OCI-LY7 (cell line): ENCODE measurements around the gene GMPS.

Experiments used
- CTCF ChIP-seq: fragments of 200-600 bp; sonication (generic); conservative IDR thresholded peaks from 2 replicates; pipeline ENCODE4 v1.5.1; 2014; ENCODE audit warnings: mild to moderate bottlenecking, antibody characterized with exemption, low read length, moderate library complexity, mixed read lengths
- EZH2phosphoT487 ChIP-seq: fragments of 200-600 bp; sonication (generic); IDR thresholded peaks from 2 replicates; pipeline ENCODE4 v1.6.1; 2018; ENCODE audit warnings: low read depth, borderline replicate concordance, mild to moderate bottlenecking, mixed run types, antibody characterized with exemption, low read length, moderate library complexity, mixed read lengths

- TF ChIP-seq CTCF (no peak), EZH2phosphoT487 (no peak)
Observed at GRCh38 chr3:155869691-155870090, 759 bp upstream of the GMPS start.
